GM21723 (cell line): ENCODE measurements around the gene TFAP2A.

Source experiments
- ATAC-seq: cut with Tn5 transposase; IDR thresholded peaks from one replicate; pipeline ENCODE4 v1.9.1; 2021; ENCODE audit warnings: mild to moderate bottlenecking, moderate library complexity; ENCODE audit not compliant: unreplicated experiment

The TFAP2A gene

DNA sequence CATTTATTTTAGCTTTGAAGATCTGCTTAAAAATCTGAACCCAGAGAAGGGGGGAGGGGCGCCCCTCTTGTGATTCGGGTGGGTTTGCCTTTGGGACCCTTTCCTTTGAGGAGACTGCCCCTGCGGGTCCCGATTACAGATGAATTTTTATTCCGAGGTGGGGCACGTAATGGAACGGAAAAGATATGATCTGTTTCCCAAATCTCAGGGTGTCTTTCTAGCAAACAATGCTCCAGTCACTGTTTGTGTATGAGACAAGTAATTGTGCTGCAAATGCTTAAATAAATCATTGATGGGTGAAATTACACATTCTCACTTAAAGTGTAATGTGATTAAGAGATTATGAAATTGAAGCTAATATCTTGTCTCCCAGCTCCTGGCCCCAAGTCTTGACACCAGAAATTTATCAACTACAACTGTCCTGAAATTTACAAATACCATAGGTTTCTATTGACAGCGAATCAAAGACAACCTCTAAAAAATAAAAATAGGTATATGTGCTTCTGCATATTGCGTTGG, 30.7 kb downstream of the TFAP2A start:
- no peak for ATAC-seq

DNA sequence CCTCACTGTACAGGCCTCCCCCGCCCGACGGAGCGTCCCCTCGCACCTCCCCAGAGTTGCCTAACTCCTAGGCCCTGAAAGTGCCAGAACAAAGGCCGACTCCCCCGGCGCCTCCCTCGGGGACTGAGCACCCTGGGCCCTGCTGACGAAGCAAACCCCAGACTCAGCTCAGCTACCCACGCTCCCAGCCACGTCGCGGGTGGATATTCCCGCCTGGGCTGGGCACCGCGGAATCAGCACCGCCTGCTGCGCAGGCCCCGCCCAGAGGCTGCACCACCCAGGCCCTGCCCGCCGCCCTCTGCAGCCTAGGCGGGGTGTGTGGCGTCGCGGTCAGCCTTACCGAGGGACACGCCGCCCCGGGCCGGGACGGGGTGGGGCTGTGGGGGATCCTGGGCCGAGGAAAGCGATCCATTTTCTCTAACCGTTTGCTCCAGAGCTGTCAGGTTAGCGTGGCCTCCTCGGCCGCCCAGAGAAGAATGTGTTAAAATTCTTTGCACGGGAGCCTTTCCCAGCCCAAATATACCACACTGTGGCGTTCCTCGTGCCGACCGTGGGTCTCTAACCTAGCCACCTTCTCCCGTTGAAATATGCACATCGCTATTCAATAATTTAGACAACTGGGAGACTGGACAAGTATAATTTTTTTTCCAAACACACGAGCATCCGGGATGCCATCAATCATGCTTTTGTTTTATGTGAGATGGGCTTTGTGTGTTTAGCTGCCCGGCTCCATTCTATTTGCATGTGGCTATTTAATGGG, 31.4 kb downstream of the TFAP2A start:
- ATAC-seq, result no peak

DNA sequence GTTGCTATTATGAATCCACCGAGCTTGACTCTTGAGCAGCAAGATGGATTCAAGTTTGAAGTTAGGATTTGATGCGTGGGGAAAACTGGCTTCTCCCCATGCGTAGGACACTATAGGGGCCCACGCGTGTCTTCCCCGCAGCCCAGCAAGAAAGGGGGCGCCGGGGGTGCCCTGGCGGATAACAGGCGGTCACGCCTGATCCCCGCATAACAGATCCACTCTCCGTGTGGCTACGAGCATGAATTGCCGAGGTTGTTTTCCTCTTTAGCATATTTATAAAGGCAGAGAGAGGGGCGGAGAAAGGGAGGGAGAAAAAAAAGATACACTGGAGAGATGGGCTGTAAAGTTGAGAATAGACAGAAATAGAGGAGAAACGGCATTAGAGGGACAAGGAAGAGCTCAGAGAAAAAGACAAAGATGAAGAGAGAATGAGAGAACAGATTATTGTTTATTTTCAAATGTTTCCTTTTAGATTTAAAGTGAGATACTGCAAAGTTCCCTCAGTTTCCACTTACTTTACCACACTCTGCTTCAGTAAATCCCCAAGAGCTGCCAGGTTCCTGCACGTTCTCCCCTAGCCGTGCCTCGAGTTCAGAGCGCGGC, 32.0 kb downstream of the TFAP2A start:
- ATAC-seq, result no peak

DNA sequence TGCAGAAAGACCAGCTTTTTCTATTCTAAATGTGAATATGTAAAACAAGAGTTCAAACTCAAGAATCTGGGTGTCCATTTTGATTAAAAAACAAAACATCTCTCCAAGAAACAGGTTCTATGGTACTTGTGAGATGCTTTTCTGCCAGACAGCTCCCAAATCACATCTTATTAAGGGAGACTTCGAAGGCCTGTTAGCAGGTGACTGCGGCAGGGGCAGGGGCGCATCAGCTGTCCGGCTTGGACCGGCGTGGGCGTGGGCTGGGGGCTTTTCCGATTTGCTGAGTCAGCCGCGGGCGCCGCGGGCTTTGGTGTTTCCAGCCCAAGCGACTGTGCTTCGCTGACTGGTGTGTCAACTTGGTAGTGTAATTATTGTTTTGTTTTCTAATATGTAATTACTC, 32.6 kb downstream of the TFAP2A start:
- ATAC-seq, result no peak

DNA sequence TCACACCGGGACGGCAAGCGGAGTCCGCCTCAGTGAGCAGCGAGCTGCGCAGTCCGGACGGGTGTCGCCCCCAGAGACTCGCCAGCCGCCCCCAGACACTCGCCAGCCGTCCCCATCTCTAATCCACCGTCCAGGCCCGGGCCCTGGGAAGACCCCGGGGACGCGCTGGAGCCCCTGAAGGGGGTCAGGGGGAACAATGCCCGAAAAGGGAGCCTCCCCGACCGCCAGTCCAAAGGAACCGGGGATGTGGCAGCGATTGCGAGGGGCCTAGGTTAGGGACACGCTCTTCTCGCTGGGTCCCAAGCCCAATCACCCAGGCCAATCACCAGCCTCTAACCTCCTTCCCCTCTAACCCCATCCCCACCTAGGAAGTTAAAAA, 33.1 kb downstream of the TFAP2A start:
- no peak for ATAC-seq

GRCh38 chr6:10381133-10381829, 33.6 kb downstream of the TFAP2A start:
- ATAC-seq, result no peak

DNA sequence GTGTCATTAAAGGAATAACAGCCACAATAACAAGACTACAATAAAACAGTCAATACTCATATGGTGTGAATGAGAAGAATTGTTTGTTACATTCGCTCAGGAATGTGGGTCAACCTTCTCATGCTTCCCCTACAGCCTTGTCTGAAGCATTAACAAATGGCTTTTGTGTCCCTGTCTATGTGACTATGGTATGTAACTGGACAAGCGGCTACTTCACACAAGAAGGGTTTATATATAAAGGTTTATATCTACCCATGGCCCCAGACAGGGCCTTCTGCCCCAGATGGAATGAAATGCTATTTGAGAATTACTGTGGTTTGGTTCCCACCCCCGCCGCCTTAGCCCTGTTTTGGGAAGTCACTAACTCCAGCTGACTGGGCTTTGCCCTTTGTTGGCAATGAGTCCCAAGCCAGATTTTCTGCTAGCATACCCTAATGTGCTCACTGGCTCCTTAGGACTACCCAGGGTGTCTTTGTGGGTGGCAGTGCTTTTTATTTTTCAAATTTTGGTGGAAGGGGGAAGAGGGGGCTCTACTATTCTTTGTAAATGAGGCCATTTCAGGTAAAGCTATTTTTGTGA, 39.4 kb downstream of the TFAP2A start:
- ATAC-seq, result no peak

DNA sequence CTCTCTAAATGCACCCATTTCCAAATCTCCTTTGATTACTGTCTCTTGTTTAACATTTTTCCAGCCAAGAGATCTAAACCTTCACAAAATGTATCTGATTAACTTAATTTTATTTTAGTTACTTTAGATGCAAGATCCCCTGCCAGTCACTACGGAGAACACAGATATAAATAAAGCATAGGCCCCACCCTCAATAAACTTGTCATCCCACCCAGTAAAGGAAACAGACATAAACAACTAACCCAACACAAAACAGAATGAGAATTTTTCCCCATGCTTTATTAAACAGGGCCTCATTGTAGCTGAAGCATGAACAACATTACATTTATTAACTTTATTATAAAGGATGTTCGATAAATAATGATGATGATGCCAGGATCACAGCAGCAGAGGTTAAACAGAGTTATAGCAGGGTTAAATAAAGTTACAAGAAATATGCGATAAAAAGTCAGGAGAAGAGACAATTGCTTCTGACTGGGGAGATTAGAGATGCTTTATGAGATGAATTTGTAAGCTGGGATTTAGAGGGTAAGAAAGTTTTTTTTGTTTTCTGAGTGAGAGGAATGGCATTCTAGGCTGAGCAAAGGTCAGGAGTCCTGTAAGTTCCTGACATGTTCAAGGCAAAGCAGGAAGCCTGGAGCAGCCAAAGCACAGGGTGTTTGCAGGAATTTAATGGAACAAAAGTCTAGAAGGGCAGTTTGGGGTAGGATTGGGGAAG, 41.1 kb downstream of the TFAP2A start:
- no peak for ATAC-seq

GRCh38 chr6:10369896-10370295, 45.0 kb downstream of the TFAP2A start:
- ATAC-seq, result no peak

DNA sequence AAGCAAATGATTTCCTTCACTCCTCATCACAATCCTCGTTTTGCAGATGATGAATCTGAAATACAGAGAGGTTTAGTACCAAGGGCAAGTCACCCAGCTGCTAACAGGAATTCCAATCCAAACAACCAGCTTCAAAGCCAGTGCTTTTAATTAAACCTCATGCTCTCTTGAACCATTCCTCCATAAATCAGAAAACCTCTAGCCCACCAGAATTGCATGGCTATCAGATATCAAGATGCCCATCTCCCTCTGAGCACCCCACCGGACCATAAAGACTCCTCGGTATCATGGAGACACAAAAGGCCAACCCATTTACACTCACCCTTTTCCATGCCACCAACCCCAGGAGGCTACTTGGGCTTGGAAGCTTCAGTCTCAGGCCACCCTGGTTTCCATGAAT, 46.0 kb downstream of the TFAP2A start:
- no peak for ATAC-seq

- no peak for ATAC-seq
Measured at GRCh38 chr6:10363911-10364310, 51.0 kb downstream of the TFAP2A start.

DNA sequence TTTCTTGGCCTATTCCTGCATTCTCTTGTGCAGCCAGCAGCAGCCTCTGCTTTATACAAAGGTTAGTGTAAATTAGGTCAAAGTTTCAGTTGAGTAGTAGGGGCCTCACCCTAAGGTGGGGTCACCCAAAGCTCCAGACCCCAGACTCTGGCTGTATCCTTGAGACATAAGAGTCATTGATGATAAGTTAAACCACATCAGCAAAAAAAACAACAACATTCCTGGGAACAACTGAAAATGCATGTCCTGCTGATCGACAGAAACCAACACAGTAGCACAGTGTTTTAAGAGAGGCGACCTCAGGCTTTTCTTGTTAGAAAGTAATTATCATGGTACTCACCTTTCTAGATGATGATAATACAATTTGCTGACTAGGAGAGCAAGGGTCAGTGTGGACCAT, 52.6 kb downstream of the TFAP2A start:
- no peak for ATAC-seq

DNA sequence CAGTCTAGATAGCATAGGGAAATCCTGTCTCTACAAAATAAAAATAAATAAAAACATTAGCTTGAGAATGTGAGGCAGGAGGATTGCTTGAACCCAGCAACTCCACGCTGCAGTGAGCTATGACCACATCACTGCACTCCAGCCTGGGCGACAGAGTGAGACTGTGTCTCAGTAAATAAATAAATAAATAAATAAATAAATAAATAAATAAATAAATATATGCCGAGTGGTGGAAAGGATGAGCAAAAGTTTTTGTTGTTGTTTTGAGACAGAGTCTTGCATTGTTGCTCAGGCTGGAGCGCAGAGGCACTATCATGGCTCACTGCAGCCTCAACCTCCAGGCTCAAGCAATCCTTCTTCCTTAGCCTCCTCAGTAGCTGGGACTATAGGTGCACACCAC, 53.4 kb downstream of the TFAP2A start:
- ATAC-seq, result no peak

- ATAC-seq, result no peak
Measured at GRCh38 chr6:10359581-10359980, 55.3 kb downstream of the TFAP2A start.

DNA sequence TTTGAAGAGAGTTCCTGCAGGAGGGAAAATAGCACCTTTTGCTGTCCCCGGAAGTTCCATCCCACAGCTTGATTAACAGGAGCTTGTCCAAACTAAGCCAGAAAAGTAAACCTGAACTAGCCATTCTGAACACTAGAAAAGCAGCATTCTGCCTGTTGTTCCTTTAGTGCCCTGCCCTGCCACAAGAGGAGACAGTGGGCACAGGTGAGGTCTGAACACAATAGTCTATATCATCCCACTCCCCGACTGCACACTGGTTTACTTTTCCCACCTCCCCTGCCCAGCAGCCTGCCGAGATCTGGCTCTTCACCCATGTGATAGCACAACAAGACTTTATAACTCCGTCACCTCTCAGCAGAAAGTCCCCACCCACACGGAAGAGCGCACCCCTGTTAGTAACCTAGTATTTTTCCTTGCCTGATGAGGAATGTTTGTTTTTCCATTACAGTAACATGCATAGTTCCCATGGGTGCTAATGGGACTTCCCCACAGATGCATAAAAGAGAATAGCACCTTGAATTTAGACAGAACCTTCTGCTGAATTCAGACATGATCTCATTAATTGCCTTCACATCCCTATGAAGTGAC, 59.7 kb downstream of the TFAP2A start:
- ATAC-seq, result peak; percentile 82

- no peak for ATAC-seq
Measured at GRCh38 chr6:10351791-10352190, 63.1 kb downstream of the TFAP2A start.

DNA sequence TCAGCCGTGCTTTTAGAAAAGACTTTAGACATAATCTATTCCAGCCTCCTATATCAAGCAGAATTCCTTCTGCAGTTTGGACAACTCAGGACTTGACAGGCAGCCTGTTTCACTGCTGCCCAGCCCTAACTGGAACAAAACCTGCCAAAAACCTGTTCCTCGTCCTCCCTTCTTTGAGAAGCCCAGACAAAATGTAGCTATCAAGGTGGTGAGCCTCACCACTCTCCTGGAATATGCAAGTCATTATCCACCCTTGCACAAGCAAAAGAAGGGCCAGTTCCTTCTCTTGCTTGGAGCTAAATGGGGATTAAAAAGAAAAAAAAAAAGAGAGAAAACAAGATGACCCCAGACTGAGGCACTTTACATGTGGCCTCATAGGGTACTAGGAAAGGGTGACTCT, 64.2 kb downstream of the TFAP2A start:
- no peak for ATAC-seq

DNA sequence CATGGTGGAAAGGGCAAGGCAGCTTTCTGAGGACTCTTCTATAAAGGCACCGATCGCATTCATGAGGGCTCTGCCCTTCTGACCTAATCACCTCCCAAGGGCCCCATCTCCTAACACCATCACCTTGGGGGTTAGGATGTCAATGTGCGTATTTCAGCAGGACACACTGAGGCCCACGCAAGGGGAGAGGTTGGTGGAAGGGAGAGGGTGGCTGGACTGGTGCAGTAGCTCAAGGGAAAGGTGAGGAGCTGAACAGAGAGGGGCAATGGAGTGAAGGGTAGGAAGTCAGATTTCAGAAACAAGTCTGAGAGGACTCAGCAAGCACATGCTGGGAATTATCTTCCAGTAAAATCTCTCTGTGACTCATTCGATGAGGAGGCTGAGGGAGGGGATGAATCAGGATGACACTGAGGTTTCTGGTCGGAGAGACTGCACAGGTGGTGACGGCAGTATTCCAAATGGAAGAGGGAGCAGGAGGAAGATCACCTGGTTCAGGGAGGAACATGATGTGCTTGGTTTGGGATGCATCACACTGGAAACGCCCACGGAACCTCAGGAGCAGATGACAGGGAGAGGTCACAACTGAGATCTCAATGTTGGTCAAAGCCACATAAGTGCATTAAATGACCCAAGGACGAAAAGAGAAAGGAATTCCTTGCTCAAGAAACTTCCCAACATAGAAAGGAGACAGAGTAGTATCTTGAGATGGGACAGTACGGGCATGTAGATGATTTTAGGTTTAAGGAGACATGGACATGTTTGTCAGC, 67.1 kb downstream of the TFAP2A start:
- ATAC-seq, result no peak
